NCI-H748 (cell line): ENCODE measurements around the gene CREBBP.
A peak's percentile ranks its signal among the peaks of the same experiment; 100 is the strongest.

ENCODE experiments used
- DNase-seq: peaks from one replicate; lab custom pipeline; 2025; ENCODE audit not compliant: unreplicated experiment; lab: John Stamatoyannopoulos, UW

The CREBBP gene

DNA sequence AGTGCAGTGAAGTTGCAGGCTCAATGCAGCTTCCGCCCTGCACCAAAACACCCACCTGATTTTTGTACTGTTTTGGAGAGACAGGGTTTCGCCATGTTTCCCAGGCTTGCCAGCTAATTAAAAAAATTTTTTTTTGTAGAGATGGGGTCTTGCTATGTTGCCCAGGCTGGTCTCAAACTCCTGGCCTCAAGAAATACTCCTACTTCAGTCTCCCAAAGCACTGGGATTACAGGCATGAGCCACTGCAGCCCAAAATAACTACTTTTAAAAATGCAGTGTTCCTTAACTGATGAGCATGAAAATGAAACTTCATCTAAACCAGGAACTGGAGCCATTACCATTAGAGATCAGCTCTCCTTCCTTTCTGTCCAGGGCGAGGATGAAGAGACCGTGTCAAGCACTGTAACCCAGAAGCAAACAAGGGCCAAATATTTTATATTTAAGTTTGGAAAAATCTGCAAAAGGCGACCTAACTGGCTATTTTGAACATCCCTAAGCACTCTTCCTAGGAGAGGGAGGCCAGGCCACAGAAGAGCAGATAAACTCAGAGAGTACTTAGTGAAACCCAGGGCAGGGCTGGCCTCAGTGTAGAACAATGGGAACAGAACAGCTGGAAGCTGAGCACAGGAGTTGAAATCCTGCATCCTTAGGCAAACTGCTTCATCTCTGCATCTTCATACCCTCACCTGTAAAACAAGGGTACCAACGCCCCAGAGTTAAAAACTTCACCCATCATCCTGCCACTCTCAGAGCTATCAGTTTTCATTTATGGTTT is 24.0 kb downstream of the CREBBP start:
- DNase-seq = no peak

DNA sequence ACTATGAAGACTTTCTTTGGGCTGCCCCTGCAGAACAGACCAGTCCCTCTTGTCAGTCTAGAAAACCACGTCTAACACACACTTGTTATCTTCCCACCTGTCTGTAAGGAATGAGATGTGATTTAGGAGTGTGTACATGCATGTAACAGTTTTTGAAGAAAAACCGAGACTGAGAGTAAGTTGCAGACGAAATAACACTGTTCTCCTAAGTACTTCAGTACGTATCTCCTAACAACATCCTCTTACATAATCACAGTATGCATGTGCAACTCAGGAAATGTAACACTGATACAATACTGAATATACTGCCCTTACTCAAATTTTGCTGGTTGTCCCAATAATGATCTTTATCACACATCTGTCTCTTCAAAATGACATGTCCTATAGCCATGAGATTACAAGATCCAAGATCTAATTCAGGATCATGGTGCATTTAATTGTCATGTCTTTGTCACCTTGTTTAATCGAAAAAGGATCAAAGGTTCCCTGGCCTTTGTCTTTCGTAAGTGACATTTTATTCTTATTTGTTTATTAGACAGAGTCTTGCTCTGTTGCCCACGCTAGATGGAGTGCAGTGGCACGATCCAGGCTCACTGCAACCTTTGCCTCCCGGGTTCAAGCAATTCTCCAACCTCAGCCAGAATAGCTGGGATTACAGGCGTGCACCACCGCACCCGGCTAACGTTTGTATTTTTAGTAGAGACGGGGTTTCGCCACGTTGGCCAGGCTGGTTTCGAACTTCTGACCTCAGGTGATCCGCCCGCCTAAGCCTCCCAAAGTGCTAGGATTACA is 25.6 kb downstream of the CREBBP start:
- DNase-seq = no peak

GRCh38 chr16:3850544-3850899 is 30.0 kb downstream of the CREBBP start:
- DNase-seq = no peak

DNA sequence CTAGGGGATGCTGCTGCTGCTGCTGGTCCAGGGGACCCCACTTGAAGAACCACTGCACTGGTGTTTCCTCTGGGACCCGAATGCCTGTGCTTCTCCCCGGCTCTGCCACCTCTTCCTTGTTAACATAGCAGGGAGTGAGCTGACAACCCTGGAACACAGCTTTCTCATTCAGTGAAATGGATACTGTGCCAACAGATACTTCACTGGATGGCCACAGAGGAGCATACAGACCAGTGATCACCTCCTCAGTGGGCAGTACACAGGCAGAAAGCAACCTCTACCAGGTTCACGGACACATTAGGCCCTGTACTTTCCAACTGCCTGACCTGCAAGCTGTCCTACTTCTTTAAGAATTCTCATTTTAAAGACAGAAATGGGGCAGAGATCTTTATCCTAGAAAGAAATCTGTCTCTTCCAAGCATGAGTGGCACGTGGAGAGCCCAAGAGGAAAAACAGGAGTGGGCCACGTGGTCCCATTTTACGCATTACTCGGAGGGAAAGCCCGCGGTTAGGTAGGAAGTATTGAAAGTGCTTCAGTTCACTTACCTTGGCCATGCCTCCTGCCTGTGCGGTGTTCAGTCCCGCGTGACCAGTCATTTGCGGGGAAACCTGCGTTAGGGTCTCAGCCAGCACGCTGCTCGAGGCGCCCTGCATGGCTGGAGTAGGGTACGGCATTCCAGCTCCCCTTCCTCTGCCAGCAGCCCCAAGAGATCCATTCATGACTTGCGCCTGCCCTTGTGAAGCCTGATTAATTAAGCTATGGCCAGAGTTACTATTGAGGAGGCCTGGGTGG is 30.6 kb downstream of the CREBBP start:
- DNase-seq = no peak

GRCh38 chr16:3846595-3847091 is 33.9 kb downstream of the CREBBP start:
- no peak for DNase-seq

- DNase-seq = no peak
These were observed 34.4 kb downstream of the CREBBP start for GRCh38 chr16:3846087-3846486.

GRCh38 chr16:3842994-3843393 is 37.5 kb downstream of the CREBBP start:
- no peak for DNase-seq

- no peak for DNase-seq
These were observed 38.6 kb downstream of the CREBBP start for GRCh38 chr16:3841729-3842508.

DNA sequence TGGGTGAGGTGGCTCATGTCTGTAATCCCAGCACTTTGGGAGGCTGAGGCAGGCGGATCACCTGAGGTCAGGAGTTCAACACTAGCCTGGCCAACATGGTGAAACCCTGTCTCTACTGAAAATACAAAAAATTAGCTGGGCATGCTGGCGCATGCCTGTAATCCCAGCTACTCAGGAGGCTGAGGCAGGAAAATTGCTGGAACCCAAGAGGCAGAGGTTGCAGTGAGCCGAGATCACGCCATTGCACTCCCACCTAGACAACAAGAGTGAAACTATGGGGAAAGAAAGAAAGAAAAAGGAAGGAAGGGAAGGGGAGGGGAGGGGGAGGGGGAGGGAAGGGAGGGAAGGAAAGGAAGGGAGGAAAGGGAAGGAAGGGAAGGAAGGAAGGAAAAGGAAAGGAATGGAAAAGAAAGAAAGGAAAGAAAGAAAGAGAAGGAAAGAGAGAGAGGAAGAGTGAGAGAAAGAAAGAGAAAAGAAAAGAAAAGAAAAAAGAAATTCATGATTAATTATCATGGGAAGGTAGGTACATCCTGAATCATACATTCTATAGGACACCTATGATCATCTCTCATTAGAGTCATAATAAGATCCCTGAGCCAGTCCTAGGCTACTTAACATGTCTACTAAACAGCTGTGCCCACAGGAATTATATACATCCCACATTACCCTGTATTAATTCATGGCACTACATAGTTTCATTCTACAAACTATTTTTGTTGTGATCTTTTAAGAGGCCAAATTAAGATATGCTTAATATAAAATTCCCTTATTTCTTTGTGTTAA is 40.9 kb downstream of the CREBBP start:
- no peak for DNase-seq

- DNase-seq = no peak
These were observed 41.7 kb downstream of the CREBBP start for GRCh38 chr16:3838600-3839401.

DNA sequence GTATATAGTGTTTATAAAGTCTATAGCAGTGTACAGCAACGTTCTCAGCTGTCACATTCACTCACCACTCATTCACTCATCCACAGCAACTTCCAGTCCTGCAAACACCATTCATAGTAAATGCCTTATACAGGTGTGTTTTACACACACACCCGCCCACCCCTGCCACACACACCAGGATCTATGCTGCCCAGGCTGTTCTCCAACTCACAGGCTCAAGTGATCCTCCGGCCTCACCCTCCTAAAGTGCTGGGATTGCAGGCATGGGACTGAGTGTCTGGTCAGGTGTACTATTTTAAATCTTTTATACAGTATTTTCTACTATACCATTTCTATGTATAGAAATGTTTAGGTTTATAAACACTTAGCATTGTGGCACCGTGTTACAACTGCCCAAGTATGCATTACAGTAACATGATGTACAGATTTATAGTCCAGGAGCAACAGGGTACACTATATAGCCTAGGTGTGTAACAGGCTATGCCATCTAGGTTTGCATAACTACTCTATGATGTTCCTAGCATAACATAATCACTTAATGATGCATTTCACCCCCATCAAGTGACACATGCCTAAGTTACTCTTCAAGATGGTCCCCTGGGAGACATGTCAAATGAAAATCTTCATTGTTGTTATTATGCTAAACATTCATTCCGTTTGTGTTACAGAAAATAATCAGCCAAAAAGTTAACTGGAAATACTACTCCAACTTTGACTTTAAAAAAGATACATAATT is 42.5 kb downstream of the CREBBP start:
- DNase-seq = no peak

- no peak for DNase-seq
These were observed 43.9 kb downstream of the CREBBP start for GRCh38 chr16:3836641-3837040.

DNA sequence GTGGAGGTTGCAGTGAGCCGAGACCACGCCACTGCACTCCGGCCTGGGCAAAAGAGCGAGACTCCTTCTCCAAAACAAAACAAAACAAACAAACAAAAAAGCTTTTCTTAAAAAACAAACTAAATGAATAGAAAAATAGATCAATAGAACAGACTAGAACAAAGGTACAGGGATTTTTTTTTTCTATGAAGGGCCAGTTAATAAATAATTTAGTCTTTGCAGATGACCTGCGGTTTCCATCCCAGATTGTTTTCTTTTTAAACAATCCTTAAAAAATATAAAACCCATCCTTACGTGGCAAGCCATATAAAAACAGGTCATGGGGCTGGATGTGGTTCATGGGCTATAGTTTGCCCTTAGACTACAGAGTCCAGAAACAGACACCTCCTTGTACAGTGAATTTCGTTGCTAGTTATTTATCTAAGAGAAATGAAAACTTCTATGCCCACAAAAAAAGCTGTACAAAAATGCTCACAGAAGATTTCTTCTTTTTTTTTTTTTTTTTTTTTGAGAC is 45.4 kb downstream of the CREBBP start:
- no peak for DNase-seq

DNA sequence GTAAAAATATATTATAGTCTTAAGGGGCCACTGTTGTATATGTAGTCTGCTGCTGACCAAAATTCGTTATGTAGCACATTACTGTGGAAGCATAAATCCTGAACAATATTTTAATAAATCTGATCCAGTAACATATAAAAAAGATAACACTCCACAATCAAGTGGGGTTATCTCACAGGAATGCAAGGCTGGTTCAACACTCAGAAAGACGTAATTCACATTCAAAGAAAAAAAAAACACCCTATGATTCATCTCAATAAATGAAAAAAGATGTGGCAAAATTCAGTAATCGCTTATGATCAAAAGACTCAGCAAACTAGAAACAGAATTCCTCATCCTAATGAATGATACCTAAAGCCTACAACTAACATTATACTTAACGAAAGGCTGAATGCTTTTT is 47.8 kb downstream of the CREBBP start:
- DNase-seq = no peak

- peak; percentile 29 for DNase-seq
These were observed 49.8 kb downstream of the CREBBP start for GRCh38 chr16:3830625-3831254.

DNA sequence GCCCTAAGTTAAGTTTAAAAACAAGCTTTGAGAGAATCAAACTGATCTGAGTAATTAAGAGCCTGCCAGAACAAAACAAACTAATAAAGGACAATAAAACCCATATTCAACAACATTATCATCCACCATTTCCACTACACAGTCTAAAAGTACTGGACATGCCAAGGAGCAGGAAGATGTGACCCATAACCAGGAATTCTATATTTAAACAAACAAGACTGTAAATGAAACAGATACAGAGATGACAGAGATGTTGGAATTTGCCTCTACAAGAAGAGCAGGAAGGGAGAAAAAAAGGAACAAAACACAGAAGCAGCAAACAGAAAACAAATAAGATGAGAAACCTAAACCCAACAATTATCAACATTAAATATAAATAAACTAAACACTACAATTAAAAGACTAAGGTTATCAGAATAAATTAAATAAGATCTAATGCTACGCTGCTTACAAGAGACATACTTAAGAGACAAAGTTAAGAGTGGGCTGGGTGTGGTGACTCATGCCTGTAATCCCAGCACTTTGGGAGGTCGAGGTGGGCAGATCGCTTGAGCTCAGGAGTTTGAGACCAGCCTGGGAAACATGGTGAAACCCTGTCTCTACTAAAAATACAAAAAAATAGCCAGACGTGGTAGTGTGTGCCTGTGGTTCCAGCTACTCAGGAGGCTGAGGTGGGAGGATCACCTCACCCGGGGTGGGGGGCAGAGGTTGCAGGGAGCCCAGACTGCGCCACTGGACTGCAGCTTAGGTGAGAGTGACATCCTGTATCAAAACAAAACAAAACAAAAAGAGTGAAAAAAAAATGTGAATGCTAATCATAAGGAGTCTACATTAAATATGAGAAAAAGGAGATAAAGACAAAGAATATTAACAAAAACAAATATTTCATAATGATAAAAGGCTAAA is 50.6 kb downstream of the CREBBP start:
- no peak for DNase-seq

DNA sequence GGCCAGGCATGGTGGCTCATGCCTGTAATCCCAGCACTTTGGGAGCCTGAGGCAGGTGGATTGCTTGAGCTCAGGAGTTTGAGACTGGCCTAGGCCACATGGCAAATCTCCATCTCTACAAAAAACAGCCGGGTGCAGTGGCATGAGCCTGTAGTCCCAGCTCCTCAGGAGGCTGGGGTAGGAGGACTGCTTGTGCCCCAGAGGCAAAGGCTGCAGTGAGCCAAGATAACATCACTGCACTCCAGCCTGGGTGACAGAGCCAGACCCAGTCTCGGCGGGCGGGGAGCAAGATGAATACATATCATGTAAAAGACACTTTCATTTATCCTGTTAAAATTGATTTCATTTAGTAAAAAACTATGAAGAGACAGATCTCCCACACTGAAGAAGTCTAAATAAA is 54.6 kb downstream of the CREBBP start:
- no peak for DNase-seq
